Kasumi-1 (cell line): ENCODE measurements around the gene THPO.
A peak's percentile ranks its signal among the peaks of the same experiment; 100 is the strongest.

Source experiments
- DNase-seq, 2 experiments: peaks; one replicate each; lab custom pipeline; 2025; lab: John Stamatoyannopoulos, UW

THPO gene

DNA sequence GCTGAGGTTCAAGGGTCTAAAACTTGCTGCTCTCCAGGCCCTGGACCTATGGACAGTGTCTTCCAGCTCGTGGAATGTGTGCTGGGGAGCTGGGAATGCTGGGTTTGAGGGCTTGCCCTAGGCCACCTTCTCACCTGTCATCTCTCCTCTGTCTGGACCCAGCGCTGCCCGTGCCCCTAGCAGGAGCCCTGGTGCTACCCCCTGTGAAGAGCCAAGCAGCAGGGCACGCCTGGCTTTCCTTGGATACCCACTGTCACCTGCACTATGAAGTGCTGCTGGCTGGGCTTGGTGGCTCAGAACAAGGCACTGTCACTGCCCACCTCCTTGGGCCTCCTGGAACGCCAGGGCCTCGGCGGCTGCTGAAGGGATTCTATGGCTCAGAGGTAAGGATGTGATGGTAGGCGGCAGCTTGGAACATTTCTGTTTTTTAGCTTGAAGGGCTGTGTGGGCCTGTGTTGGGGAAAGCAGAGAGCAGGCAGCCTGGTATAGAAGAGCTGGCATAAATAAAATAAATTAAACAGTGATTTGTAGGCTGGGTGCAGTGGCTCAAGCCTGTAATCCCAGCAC is 6.9 kb upstream of the THPO start:
- no peak for DNase-seq

DNA sequence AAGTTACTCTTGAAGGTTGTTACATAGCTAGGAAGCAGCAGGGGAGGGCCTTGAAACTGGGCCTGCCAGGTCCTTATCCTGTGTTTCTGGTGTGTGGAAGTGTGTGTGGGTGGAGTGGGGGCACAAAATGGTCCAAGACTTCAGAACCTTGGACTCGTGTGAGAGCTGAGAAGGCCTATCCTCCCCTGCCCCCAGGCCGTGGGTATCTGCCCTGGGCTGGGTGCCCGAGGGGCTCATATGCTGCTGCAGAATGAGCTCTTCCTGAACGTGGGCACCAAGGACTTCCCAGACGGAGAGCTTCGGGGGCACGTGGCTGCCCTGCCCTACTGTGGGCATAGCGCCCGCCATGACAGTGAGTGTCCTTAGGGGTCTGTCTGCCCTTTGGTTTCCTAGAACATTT is 6.3 kb upstream of the THPO start:
- no peak for DNase-seq

- no peak for DNase-seq
Observed at GRCh38 chr3:184383033-184383740, 5.2 kb upstream of the THPO start.

- no peak for DNase-seq
Observed at GRCh38 chr3:184382326-184383032, 4.5 kb upstream of the THPO start.

- DNase-seq = peak; percentile 43 to 70
Observed at GRCh38 chr3:184381261-184382224, 3.5 kb upstream of the THPO start.

GRCh38 chr3:184380627-184381260 is 2.7 kb upstream of the THPO start:
- no peak for DNase-seq

DNA sequence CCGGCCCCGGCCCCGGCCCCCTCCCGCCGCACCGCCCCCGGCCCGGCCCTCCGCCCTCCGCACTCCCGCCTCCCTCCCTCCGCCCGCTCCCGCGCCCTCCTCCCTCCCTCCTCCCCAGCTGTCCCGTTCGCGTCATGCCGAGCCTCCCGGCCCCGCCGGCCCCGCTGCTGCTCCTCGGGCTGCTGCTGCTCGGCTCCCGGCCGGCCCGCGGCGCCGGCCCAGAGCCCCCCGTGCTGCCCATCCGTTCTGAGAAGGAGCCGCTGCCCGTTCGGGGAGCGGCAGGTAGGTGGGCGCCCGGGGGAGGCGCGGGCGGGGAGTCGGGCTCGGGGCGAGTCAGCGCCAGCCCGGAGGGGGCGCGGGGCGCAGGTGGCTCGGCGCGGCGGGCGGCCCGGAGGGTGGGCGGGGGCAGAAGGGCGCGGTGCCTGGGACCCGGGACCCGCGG is 2.2 kb upstream of the THPO start:
- DNase-seq = peak in 1 of 2 experiments; percentile 5

DNA sequence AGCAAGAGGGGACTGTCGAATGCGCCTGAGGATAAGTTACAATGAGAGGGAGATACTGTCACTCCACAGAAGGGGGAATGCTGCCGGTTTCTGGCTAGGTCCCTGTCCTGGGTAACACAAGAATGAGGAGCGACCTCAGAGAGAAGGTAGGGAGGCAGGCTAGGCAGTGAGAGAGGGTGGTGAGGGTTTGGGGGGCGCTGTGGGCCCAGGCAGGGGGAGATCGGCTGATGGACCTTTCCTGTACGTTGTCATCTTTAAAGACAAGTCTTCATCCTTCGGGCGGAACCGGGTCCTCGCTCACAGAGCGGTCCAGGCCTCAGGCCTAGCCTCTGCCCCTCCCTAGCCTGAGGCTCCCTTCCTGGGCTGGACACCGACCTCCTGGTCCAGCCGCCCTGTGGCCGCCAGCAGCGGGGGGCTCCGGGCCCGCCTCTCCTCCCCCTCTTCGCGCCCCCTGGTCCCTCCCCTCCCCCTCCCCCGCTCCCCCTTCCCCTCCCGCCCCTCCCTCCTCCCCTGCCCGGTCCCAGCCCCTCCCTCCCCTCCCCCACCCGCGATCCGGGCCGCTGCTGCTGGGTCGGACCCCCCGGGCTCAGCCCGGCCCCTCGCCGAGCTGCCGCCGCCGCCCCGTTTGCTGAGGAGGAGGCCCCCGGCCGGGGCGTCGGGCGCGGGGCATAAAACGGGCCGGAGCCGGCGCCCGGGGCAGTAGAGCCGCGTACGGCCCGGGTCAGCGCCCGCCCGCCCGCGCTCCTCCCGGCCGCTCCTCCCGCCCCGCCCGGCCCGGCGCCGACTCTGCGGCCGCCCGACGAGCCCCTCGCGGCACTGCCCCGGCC is 1.6 kb upstream of the THPO start, which contains the start of gene CHRD:
Gene CHRD, plus strand, starts transcription at position 697 of the 827 bp plus-strand sequence. CDS start 265 bp downstream, outside the sequence.
- no peak for DNase-seq

GRCh38 chr3:184378651-184379357 is 797 bp upstream of the THPO start:
- DNase-seq = no peak

- DNase-seq = no peak
Observed at GRCh38 chr3:184377374-184377773, 633 bp downstream of the THPO start.

DNA sequence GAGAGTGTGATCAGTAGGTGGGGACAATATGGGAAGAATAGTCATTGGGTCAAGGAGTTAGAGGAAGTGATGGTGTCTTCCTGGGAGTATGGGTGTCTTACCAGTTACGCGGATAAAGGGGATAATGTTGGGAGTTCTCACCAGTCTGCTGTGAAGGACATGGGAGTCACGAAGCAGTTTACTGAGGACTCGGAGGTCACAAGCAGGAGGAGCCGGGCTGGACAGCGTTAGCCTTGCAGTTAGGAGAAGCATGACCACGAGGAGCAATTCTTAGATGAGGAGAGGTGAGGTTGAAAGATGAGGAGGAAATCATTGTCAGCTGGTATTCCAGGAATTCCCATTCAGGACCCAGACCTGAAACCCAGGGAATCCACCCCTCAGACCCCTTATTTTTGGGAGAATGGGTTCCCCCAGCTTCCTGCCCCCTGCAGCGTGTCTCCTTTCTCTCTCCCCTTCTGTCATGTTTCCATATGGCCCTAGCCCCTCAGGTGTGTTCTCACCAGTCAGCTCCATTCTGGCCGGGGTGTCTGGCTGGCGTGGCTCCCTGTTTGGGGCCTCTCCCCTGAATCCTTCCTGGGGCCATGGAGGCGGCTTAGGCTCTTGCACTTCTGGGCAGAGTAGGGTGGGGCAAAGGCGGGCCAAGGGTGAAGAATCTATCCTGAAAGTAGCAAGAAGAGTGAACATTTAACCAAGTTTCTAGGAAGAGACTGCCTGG is 2.1 kb downstream of the THPO start:
- DNase-seq = no peak

DNA sequence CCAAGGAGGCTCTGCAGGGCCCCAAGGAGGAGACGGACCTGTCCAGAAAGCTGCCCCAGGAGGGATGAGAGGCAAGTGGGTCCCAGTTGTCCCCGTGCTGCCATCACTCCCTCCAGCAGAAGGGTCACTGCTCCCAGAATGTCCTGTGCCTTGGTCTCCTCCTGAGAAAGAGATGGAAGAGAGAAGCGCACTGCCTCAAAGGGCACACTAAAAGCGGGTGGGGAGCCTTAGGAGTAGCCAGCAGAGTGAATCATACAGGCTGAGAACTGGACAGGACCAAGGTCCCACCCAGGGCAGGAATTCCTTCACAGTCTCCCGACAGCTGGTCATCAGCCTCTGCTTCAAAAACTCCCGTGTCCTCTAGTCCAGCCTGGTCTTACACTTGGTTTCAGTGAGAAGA is 4.6 kb downstream of the THPO start:
- no peak for DNase-seq

DNA sequence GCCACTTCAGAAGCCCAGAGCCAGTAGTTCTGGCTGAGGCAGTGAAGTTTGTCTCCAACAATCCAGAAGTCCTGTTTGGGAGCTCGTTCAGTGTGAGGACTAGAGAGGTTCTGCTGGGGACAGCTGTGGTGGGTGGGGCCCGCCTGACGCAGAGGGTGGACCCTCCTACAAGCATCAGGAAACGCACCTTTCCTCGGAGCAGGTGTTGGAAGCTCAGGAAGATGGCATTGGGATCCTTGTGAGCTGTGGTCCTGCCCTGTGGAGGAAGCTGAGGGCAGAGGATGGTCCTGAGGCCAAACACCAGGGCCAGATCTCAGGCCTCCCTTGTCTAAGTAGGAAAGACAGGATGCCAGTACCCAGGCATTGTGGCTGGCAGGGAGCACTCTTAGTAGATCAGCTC is 5.1 kb downstream of the THPO start:
- DNase-seq = no peak

DNA sequence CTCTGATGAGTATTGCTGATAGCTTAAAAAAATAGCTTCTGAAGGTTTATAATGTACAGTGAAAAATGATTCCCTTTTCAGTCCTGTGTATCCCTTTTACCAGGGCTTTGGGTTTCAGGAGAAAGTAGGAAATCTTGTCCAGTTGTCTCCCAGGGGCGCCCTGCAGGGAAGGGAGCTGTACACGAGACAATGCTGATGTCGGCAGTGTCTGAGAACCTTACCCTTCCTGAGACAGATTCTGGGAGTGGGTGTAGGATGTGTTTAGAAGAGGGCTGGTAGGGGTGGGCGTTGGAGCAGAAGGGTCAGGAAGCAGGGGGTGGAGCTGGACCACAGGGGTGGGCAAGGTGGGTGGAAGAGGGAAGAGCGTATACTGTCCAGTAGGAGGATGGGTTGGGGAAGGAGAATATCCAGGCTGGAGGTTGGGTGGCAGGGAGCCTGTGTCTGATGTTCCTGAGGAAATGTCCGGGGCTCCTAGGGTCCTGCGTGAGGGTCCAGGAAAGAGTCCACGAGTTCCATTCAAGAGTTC is 5.6 kb downstream of the THPO start:
- no peak for DNase-seq

- peak; percentile 90 to 93 for DNase-seq
Observed at GRCh38 chr3:184371570-184372018, 6.4 kb downstream of the THPO start.

- no peak for DNase-seq
Observed at GRCh38 chr3:184368586-184369183, 9.3 kb downstream of the THPO start.

DNA sequence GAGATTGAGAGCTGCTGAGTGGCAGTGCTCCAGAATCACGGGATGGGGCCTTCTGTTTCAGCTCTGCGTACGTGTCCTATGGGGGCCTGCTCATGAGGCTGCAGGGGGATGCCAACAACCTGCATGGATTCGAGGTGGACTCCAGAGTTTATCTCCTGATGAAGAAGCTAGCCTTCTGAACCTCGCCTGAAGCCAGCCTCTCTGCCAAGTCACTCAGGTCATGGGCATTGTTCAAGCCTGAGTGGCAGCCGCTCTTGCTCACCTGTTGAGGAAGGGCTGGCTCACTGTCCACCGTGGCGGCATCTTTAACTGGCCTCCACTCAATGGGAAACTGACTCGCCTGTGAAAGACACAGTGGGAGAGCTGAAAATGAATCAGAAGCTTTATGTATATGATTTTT is 9.9 kb downstream of the THPO start:
- DNase-seq = no peak

DNA sequence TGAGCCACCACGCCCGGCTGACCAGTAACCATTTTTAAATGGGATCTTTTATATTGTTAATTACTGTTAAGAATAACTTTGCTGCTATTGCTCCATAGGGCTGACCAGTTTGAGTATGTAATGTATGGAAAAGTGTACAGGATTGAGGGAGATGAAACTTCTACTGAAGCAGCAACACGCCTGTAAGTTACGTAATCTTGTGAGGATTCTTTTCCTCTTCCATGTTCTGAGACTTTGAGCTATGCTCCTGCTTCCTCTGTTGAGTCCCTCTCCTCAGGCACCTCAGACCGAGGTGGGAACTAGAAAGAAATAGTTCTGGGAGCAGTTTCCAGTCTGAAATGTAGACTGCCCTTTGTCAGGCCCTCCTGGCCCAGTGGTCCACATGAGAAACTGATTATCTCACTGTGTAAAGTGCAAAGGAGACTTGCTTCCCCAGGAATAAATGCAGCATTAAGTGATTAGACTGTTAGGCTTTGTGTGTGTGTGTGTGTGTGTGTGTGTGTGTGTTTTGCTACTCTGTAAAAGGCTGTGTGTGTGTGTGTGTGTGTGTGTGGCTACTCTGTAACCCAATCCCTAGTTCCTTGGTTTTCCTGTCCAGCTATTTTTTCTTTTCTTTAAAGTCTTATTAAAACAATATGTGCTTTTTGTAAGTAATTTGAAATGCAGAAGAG is 11.3 kb downstream of the THPO start:
- DNase-seq = no peak
